GM13977 (cell line): ENCODE data around the gene CDH13.

Experiments
- DNase-seq: peaks from one replicate; pipeline ENCODE4 v3.0.0; 2012; ENCODE audit warnings: low spot score
- in situ Hi-C: fragments of 300-500 bp; cut with MboI; formaldehyde crosslinking; loops from one replicate; pipeline ENCODE4 v1.12.0; 2022; ENCODE audit warnings: low sequenced_read_pairs, low pct_unique_long_range_greater_than_20kb, mixed read lengths, inconsistent platforms; ENCODE audit not compliant: unreplicated experiment
- TF ChIP-seq, protein P1 (sequence below): IDR thresholded peaks from 2 replicates; pipeline ENCODE4 v1.5.1; 2012; ENCODE audit warnings: mild to moderate bottlenecking, control low read depth; ENCODE audit not compliant: insufficient read depth; ENCODE audit errors: extremely low read depth, missing control alignments

CDH13 gene

GRCh38 chr16:83393196-83393981, 766.6 kb downstream of the CDH13 start:
- in situ Hi-C loops = no loop called here
- no peak for DNase-seq

GRCh38 chr16:83397601-83398291, 771.0 kb downstream of the CDH13 start:
- in situ Hi-C loops = no loop called here
- no peak for DNase-seq
- TF ChIP-seq, protein P1, sequence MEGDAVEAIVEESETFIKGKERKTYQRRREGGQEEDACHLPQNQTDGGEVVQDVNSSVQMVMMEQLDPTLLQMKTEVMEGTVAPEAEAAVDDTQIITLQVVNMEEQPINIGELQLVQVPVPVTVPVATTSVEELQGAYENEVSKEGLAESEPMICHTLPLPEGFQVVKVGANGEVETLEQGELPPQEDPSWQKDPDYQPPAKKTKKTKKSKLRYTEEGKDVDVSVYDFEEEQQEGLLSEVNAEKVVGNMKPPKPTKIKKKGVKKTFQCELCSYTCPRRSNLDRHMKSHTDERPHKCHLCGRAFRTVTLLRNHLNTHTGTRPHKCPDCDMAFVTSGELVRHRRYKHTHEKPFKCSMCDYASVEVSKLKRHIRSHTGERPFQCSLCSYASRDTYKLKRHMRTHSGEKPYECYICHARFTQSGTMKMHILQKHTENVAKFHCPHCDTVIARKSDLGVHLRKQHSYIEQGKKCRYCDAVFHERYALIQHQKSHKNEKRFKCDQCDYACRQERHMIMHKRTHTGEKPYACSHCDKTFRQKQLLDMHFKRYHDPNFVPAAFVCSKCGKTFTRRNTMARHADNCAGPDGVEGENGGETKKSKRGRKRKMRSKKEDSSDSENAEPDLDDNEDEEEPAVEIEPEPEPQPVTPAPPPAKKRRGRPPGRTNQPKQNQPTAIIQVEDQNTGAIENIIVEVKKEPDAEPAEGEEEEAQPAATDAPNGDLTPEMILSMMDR = no peak

More at GRCh38 chr16:83393196-83393981, 766.6 kb downstream of the CDH13 start:
- TF ChIP-seq, protein P1 = no peak

- in situ Hi-C loops = no loop called here
- DNase-seq = no peak
- TF ChIP-seq, protein P1 = no peak
Observed at GRCh38 chr16:83400234-83400633, 773.5 kb downstream of the CDH13 start.

DNA sequence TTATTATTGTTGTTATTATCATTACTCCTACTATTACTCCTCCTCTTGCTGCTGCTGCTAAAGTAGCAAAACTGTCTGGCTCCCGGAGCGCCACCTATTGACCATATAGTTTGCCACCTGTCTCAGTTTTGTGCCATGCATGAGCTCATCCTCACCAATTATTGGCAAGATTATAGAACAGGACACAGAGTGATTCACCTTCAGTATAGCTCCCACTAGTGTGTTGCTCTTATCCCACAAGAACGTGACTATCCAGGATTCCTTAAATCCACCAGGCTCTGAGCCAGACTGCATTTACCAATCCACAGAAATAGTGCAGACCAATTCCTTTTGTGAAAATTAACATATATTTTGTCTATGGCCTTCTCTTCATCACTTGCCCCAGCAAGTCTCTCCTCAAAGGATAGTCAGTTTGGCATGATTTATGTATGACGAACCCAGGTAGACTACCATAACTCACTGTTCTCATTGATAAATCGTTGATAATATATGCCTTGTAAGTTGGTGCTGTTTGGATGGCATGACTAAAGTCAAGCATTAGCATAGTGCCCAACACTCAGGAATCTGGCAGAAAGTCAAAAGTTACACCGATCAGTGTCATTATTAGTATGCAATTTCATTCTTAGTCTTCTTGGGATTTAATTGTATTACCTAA, 775.5 kb downstream of the CDH13 start:
- DNase-seq = no peak
- TF ChIP-seq, protein P1 = no peak
- in situ Hi-C loops = no loop called here

DNA sequence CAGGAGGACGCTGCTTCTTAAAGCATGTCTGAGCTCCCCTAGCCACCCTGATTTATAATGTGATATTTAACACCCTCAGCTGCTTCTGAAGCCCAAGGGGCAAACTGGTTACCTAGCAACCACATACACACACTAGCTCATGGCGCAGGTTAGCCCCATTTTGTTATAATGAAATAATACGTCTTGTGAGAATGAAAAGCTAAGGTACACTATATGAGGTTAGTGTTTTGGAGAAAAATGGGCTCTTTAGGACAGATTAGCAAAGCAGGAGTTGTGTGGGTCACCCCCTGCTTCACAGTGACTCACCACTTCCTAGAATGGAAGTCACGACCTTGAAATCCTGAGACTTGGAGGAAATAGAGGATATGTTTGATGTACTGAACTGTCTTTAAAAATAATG, 776.2 kb downstream of the CDH13 start:
- DNase-seq = no peak
- in situ Hi-C loops = no loop called here
- TF ChIP-seq, protein P1 = no peak

DNA sequence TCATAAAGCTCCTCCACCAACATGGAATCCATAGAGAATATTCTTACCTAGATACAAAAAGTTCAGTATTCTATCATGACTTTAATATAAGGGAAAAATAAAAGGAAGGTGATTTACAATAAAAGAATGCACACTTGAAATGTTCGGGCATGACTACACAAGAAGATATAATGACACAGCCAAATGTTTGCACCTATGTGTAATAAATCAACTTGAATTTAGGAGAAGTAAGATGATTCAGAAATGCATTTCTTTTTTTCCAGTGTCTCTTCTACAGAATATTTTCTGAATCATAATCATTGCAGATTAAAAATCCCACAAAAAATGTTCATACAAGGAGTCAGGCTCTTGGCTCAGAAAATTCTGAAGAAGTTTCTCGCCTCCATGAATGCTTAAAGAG, 777.0 kb downstream of the CDH13 start:
- no peak for DNase-seq
- TF ChIP-seq, protein P1 = no peak
- in situ Hi-C loops = no loop called here
